ENCODE results near the gene HSPBP1.

HSPBP1 gene

DNA sequence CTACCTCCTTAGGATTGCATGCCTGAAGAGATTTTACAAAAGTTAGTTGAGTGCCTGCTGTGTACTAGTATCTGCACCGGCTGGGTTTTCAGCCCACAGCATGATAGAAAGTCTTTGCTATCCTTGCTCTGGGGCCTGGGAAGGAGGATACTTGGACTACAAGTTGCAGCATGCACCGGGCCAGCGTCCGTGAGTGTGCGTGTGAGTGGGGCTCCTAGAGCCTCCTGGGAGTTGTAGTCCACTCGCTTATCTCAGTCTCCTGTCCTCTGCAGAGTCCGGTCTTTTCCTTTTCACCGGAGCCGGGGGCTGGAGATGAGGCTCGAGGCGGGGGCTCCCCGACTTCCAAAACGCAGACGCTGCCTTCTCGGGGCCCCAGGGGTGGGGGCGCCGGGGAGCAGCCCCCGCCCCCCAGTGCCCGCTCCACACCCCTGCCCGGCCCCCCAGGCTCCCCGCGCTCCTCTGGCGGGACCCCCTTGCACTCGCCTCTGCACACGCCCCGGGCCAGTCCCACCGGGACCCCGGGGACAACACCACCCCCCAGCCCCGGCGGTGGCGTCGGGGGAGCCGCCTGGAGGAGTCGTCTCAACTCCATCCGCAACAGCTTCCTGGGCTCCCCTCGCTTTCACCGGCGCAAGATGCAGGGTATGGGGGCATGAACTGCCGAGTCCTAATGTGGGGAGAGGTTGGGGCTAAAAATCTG is 24.5 kb upstream of the HSPBP1 start:
- DNase-seq: no peak

GRCh38 chr19:55303477-55303876 is 23.6 kb upstream of the HSPBP1 start:
- no peak for DNase-seq

DNA sequence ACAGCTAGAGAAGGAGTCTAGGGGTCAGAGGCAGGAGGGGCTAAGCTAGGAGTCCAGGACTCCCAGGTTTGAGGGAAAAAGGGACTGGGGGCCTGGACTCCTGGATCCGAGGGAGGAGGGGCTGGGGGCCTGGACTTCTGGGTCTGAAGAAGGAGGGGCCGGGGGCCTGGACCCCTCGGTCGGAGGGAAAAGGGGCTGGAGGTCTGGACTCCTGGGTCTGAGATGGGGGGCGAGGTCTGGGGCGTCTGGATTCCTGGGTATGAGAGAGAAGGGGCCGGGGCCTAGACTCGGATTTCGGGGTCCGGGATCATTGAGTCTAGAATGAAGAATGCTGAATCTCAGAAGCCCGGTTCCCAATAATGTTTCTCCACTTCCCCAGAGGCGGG is 22.4 kb upstream of the HSPBP1 start:
- DNase-seq: no peak

GRCh38 chr19:55301459-55302317 is 21.8 kb upstream of the HSPBP1 start:
- DNase-seq: peak; percentile 69

DNA sequence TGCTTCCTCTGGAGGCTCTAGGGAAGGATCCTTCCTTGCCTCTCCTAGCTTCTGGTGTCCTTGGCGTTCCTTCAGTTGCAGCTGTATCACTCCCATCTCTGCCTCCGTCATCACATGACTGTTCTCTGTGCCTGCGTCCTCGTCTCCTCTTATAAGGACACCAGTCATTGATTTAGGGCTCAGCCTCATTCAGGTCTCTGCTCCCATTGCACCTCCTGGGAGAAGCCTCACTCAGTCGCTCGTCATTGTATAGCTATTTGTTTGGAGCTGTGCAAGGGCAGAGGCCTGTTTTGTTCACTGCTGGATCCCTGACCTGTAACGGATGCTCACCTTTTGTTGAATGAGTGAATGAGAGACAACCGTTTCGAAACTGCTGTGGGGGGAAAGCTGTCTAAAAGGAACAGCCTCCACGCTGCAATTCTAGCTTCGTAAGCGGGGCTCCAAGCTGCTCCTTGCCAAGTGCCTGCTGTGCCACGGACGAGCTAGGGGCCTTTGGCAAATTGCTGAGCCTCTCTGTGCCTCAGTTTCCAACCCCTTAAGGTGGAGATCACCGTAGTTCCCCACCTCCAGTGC is 21.1 kb upstream of the HSPBP1 start:
- DNase-seq: no peak

DNA sequence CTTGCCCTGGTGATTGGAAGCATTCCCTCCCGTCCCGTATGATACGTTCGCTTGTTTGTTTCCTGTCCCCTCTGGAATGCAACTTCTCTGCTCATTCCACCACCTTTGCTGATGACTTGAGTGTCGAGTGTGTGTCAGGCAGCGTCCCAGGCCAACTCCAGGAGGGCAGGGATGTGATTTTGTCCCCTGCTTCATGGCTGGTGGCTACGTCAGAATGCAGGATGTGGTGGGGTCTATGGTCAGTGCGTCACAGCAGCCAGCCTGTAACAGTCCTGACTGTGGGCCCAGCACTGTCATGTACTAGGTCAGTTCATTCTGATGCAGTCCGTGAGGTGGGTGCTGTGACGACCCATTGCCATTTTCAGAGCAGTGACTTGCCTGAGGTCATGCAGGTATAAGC is 20.1 kb upstream of the HSPBP1 start:
- DNase-seq: no peak

DNA sequence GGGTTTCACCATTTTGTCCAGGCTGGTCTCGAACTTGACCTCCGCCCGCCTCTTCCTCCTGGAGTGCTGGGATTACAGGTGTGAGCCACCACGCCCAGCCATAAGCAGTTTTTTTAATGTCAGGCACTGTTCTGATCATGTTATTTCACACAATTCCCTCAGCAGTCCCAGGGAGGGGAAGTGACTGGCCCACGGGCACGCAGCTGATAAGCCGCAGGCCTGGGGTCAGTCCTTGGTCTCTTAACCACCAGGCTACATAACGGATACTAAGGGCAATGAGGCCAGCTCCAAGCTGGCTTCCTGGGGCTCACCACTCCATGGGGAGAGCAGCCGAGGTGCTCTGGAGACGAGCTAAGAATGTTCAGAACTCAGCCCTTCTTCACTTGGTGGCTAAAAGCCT is 17.4 kb upstream of the HSPBP1 start:
- DNase-seq: no peak

DNA sequence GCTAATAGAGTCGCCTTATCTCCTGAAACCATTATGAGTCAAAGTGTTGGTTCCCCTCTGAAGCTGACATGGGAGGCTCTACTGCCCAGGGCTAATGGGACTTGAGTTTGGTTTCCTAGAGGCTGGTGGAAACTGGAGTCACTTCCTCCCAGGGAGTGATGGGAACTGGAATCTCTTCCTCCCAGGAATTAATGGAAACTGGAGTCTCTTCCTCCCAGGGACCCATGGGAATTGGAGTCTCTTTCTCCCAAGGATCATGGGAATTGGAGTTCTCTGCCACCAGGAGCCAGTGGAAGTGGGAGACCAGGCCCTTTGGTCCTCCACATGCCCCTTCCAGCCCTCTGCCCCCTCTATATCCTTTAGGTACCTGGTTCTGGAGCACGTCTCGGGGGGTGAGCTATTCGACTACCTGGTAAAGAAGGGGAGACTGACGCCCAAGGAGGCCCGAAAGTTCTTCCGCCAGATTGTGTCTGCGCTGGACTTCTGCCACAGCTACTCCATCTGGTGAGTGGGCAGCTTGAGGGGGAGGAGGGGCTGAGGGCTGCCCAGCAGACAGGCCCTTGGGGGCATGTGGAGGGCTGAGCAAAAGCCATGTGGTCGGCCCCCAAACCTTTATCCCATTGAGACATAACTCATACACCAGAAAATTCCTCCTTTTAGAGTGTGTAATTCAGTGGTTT is 9.3 kb upstream of the HSPBP1 start:
- no peak for DNase-seq

GRCh38 chr19:55287361-55288079 is 7.6 kb upstream of the HSPBP1 start:
- no peak for DNase-seq

GRCh38 chr19:55285229-55285890 is 5.5 kb upstream of the HSPBP1 start:
- no peak for DNase-seq

- DNase-seq: peak; percentile 17
These were observed 4.6 kb upstream of the HSPBP1 start for GRCh38 chr19:55284405-55285058.

GRCh38 chr19:55283548-55284377 is 3.9 kb upstream of the HSPBP1 start, which contains the start of gene BRSK1:
Gene BRSK1, plus strand, starts transcription at chr19:55283997. Its CDS starts 446 bp downstream, at chr19:55284443.
- DNase-seq: peak; percentile 71

GRCh38 chr19:55279340-55279739 is 570 bp downstream of the HSPBP1 start:
- no peak for DNase-seq

- DNase-seq: no peak
These were observed 1.3 kb downstream of the HSPBP1 start for GRCh38 chr19:55278391-55279135.

- DNase-seq: no peak
These were observed 2.4 kb downstream of the HSPBP1 start for GRCh38 chr19:55277494-55277893.

- no peak for DNase-seq
These were observed 3.0 kb downstream of the HSPBP1 start for GRCh38 chr19:55276720-55277430.

DNA sequence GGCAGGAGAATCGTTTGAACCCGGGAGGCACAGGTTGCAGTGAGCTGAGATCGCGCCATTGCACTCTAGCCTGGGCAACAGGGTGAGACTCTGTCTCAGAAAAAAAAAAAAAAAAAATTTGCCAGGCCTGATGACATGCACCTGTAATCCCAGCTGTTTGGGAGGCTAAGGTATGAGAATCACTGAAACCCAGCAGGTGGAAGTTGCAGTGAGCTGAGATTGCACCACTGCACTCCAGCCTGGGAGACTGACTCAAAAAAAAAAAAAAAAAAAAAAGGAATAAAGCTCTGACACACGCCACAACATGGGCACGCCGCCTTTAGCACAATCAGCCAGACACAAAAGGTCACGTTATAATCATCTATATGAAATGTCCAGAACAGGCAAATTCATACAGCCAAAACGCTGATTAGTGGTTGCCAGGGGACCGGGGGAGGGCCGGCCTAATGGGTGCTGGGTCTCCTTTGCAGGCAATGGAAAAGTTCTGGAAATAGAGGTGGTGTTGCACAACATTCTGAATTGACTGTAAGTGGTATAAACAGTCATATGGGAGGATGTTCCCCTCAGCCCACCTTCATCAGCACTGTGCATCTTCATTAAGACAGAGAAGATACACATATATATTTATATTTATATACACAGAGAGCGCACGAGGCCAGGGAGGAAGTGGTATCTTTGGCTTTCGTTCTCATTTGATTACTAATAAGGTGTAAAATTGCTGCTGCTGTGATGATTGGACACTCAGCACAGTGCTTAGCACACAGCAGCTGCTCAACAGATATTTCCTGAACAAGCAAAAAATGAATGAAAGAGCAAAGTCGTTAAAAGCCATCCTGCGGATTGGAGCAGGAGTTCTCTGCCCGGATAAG is 3.8 kb downstream of the HSPBP1 start:
- no peak for DNase-seq

All from NCI-H748 treated with DMSO at 0.1 percent for 48 hours (cell line).